Vagina (tissue), 2 donors: ENCODE measurements around the gene NDUFB1.

Source experiments
- POLR2A ChIP-seq, 2 donors: fragments of 450-650 bp; IDR thresholded peaks; one replicate each; pipeline ENCODE4 v1.6.1; 2017; ENCODE audit warnings: antibody characterized with exemption in 2 of 2, mild to moderate bottlenecking in 2 of 2, moderate library complexity in 2 of 2
- TF ChIP-seq, protein P1 (sequence below), 3 experiments: fragments of 450-650 bp in 2 of 3; fragments of 200-600 bp in 1 of 3; sonication (generic) in 1 of 3; IDR thresholded peaks; one replicate each; pipeline ENCODE4 v1.5.1; 2017 to 2019; ENCODE audit warnings: antibody characterized with exemption in 3 of 3, mild to moderate bottlenecking in 2 of 3, moderate library complexity in 2 of 3

DNA sequence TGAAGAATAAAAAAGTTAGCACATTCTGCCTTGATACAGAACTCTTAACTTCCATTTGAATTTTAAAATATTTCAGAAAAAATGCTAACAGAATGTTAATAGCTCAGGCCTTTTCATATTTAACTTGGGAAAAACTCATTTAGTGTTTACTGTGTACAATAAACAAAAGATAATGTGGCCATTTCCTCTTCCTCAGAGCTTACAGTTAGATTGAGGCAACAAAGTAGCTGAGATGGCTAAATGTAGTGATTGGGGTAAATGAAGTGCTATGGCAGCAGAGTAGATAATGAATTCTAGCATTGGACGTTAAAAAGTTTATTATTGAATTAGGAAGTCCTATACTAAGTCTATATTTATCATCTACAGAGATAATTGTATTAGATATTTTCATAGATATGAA is 12.9 kb upstream of the NDUFB1 start:
- TF ChIP-seq, protein P1, sequence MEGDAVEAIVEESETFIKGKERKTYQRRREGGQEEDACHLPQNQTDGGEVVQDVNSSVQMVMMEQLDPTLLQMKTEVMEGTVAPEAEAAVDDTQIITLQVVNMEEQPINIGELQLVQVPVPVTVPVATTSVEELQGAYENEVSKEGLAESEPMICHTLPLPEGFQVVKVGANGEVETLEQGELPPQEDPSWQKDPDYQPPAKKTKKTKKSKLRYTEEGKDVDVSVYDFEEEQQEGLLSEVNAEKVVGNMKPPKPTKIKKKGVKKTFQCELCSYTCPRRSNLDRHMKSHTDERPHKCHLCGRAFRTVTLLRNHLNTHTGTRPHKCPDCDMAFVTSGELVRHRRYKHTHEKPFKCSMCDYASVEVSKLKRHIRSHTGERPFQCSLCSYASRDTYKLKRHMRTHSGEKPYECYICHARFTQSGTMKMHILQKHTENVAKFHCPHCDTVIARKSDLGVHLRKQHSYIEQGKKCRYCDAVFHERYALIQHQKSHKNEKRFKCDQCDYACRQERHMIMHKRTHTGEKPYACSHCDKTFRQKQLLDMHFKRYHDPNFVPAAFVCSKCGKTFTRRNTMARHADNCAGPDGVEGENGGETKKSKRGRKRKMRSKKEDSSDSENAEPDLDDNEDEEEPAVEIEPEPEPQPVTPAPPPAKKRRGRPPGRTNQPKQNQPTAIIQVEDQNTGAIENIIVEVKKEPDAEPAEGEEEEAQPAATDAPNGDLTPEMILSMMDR (IDR thresholded peaks at IDR 0.05), result no peak
- no peak for TF ChIP-seq POLR2A (IDR thresholded peaks at IDR 0.05)
